Stimulated activated CD4-positive, alpha-beta T cell treated with anti-CD3 and anti-CD28 coated beads, Interleukin-1b, Interleukin-23, amount 100 ng/mL, for 48 hours (primary cell): ENCODE data around the gene RBM39.
"Not testable (repeated sequence)": the region's sequence is repeated elsewhere in the genome, so short reads cannot be mapped to it uniquely, and the experiment has no call there.

ENCODE experiments used
- DNase-seq: peaks from one replicate; pipeline ENCODE4 v3.0.0-alpha.2; 2020

The RBM39 gene

GRCh38 chr20:35741892-35742740, at the start of gene RBM39:
RBM39 (minus strand) TSS chr20:35742260; CDS start chr20:35740874, 1,386 bp downstream.
- DNase-seq = peak; percentile 100

- DNase-seq = peak; percentile 25
Measured at GRCh38 chr20:35791821-35792220, 49.8 kb upstream of the RBM39 start.

- no peak for DNase-seq
Measured at GRCh38 chr20:35791097-35791496, 49.0 kb upstream of the RBM39 start.

GRCh38 chr20:35788796-35789195, 46.7 kb upstream of the RBM39 start:
- DNase-seq = no peak

- not testable (repeated sequence) for DNase-seq
Measured at GRCh38 chr20:35785541-35785940, 43.5 kb upstream of the RBM39 start.

GRCh38 chr20:35783811-35784210, 41.8 kb upstream of the RBM39 start:
- DNase-seq = not testable (repeated sequence)

- no peak for DNase-seq
Measured at GRCh38 chr20:35776513-35777101, 34.5 kb upstream of the RBM39 start.

- no peak for DNase-seq
Measured at GRCh38 chr20:35774391-35774790, 32.3 kb upstream of the RBM39 start.

GRCh38 chr20:35773154-35773751, 31.2 kb upstream of the RBM39 start:
- DNase-seq = peak; percentile 23

GRCh38 chr20:35772563-35773058, 30.6 kb upstream of the RBM39 start:
- no peak for DNase-seq

- DNase-seq = peak; percentile 100
Measured at GRCh38 chr20:35771689-35772562, 29.9 kb upstream of the RBM39 start, which contains the start of gene PHF20. PHF20 (plus strand) TSS chr20:35772015; CDS start chr20:35801523, 29,508 bp downstream.

GRCh38 chr20:35771367-35771688, 29.3 kb upstream of the RBM39 start:
- no peak for DNase-seq

- peak; percentile 65 for DNase-seq
Measured at GRCh38 chr20:35768731-35769664, 26.9 kb upstream of the RBM39 start.

- peak; percentile 55 for DNase-seq
Measured at GRCh38 chr20:35767683-35768481, 25.8 kb upstream of the RBM39 start.

- no peak for DNase-seq
Measured at GRCh38 chr20:35766843-35767242, 24.8 kb upstream of the RBM39 start.

- DNase-seq = not testable (repeated sequence)
Measured at GRCh38 chr20:35764936-35765335, 22.9 kb upstream of the RBM39 start.

GRCh38 chr20:35762461-35762860, 20.4 kb upstream of the RBM39 start:
- DNase-seq = no peak

GRCh38 chr20:35761548-35761947, 19.5 kb upstream of the RBM39 start:
- DNase-seq = not testable (repeated sequence)

- no peak for DNase-seq
Measured at GRCh38 chr20:35757098-35757705, 15.1 kb upstream of the RBM39 start.

- no peak for DNase-seq
Measured at GRCh38 chr20:35756404-35756803, 14.3 kb upstream of the RBM39 start.
